A673 (cell line): ENCODE results near the gene PACRG. TPM values are rescaled to one million over a fixed set of nuclear protein-coding genes. Genes with fewer than 3 reads are reported as not detected.

Experiments
- BruUV-seq: library from RNA; stranded (reverse); fragments of 400-500 nt; replicated peaks from 2 replicates; lab custom pipeline; 2021; lab: Mats Ljungman, UMichigan
- CTCF ChIA-PET: fragments of 300-600 bp; sonication (Branson Sonifier 250); formaldehyde crosslinking; loops from one replicate; lab custom pipeline; 2022; ENCODE audit warnings: antibody characterized with exemption; lab: Charles Lee
- POLR2A ChIA-PET: fragments of 300-600 bp; sonication (Branson Sonifier 250); formaldehyde crosslinking; loops from one replicate; lab custom pipeline; 2022; ENCODE audit warnings: antibody characterized with exemption; ENCODE audit not compliant: low non-redundant PET; lab: Charles Lee
- DNase-seq: peaks from one replicate; pipeline ENCODE4 v3.0.0-alpha.2; 2015; ENCODE audit warnings: low spot score
- H3K27ac ChIP-seq: fragments of 200-600 bp; sonication (generic); 2 replicates; pipeline ENCODE4 v1.5.1; 2016; ENCODE audit warnings: mixed run types, low read depth, mild to moderate bottlenecking, mixed read lengths, antibody characterized with exemption, low read length; ENCODE audit not compliant: poor library complexity, severe bottlenecking
- H3K27me3 ChIP-seq: fragments of 200-600 bp; sonication (generic); replicated peaks from 2 replicates; pipeline ENCODE4 v1.6.1; 2017; ENCODE audit warnings: mixed run types, low read depth, mild to moderate bottlenecking, mixed read lengths, antibody characterized with exemption, low read length; ENCODE audit not compliant: insufficient read depth, poor library complexity
- H3K36me3 ChIP-seq: fragments of 200-600 bp; sonication (generic); 2 replicates; pipeline ENCODE4 v1.6.1; 2016; ENCODE audit warnings: mixed run types, mild to moderate bottlenecking, mixed read lengths, antibody characterized with exemption, low read length; ENCODE audit not compliant: insufficient read depth, poor library complexity, severe bottlenecking
- H3K4me1 ChIP-seq: fragments of 200-600 bp; sonication (generic); 2 replicates; pipeline ENCODE4 v1.6.1; 2017; ENCODE audit warnings: mixed run types, mild to moderate bottlenecking, mixed read lengths, antibody characterized with exemption, low read length; ENCODE audit not compliant: insufficient read depth, poor library complexity, severe bottlenecking
- H3K4me3 ChIP-seq: fragments of 200-600 bp; sonication (generic); 2 replicates; pipeline ENCODE4 v1.5.1; 2016; ENCODE audit warnings: low read depth, mixed run types, mild to moderate bottlenecking, mixed read lengths, low read length; ENCODE audit not compliant: poor library complexity, severe bottlenecking
- H3K9me3 ChIP-seq: fragments of 200-600 bp; sonication (generic); 2 replicates; pipeline ENCODE4 v1.6.1; 2016; ENCODE audit warnings: mixed run types, low read depth, mild to moderate bottlenecking, mixed read lengths, antibody characterized with exemption, low read length; ENCODE audit not compliant: poor library complexity, severe bottlenecking
- CTCF ChIP-seq: fragments of 300-800, 200-600 bp; sonication (generic); conservative IDR thresholded peaks from 2 replicates; pipeline ENCODE4 v1.5.1; 2017; ENCODE audit warnings: low read depth, mild to moderate bottlenecking, antibody characterized with exemption, low read length, moderate library complexity, mixed read lengths
- EZH2 ChIP-seq: fragments of 200-600 bp; sonication (generic); IDR thresholded peaks from 2 replicates; pipeline ENCODE4 v1.6.1; 2017; ENCODE audit warnings: borderline replicate concordance, low read depth, mild to moderate bottlenecking, mixed read lengths, antibody characterized with exemption, low read length; ENCODE audit not compliant: poor library complexity, severe bottlenecking
- intact Hi-C: fragments of 100-400 bp; cut with micrococcal nuclease; formaldehyde crosslinking; loops from one replicate; pipeline ENCODE4 v1.10.0; 2022; ENCODE audit not compliant: unreplicated experiment
- total RNA-seq: library from RNA; stranded (reverse); gene quantifications from 2 replicates; pipeline ENCODE4 v1.2.3, GENCODE V29; 2021

The PACRG gene
- total RNA-seq, 1 experiment from 2014 or later = not detected

GRCh38 chr6:162698440-162698839 lies 29.3 kb upstream of the PACRG start:
- intact Hi-C loops = no loop called here

GRCh38 chr6:162699961-162700360 lies 27.8 kb upstream of the PACRG start:
- no peaks in the 10 kb centered on the region for H3K9me3 ChIP-seq
- H3K27me3 ChIP-seq = no peaks in the 10 kb centered on the region
- POLR2A ChIA-PET = no interaction called here
- intact Hi-C loops = no loop called here
- no TSS peak for BruUV-seq
- no peaks in the 10 kb centered on the region for H3K4me1 ChIP-seq
- DNase-seq = no peak
- TF ChIP-seq CTCF (no peak), EZH2 (no peak)
- H3K36me3 ChIP-seq = no peaks in the 10 kb centered on the region
- H3K27ac ChIP-seq = no peak overlapping the region
- CTCF ChIA-PET = no interaction called here
- H3K4me3 ChIP-seq = no peak overlapping the region

More at GRCh38 chr6:162698440-162698839, 29.3 kb upstream of the PACRG start:
- no TSS peak for BruUV-seq
- TF ChIP-seq EZH2 (no peak), CTCF (no peak)
- ChIA-PET CTCF (no interaction called here), POLR2A (no interaction called here)
- no peak for DNase-seq
- Histone ChIP-seq H3K4me3 (no peak overlapping the region), H3K4me1 (no peaks in the 10 kb centered on the region), H3K9me3 (no peaks in the 10 kb centered on the region), H3K27me3 (no peaks in the 10 kb centered on the region), H3K27ac (no peak overlapping the region), H3K36me3 (no peaks in the 10 kb centered on the region)

GRCh38 chr6:162700966-162701365 lies 26.8 kb upstream of the PACRG start:
- H3K4me1 ChIP-seq = no peaks in the 10 kb centered on the region
- no peaks in the 10 kb centered on the region for H3K27me3 ChIP-seq
- H3K4me3 ChIP-seq = no peak overlapping the region
- POLR2A ChIA-PET = no interaction called here
- CTCF ChIA-PET = no interaction called here
- intact Hi-C loops = no loop called here
- H3K27ac ChIP-seq = no peak overlapping the region
- DNase-seq = no peak
- TF ChIP-seq EZH2 = no peak
- no TSS peak for BruUV-seq
- H3K36me3 ChIP-seq = no peaks in the 10 kb centered on the region
- no peaks in the 10 kb centered on the region for H3K9me3 ChIP-seq

GRCh38 chr6:162701551-162701950 lies 26.2 kb upstream of the PACRG start:
- Histone ChIP-seq H3K9me3 (no peaks in the 10 kb centered on the region), H3K27ac (no peak overlapping the region), H3K36me3 (no peaks in the 10 kb centered on the region), H3K27me3 (no peaks in the 10 kb centered on the region), H3K4me1 (no peaks in the 10 kb centered on the region), H3K4me3 (no peak overlapping the region)
- CTCF ChIA-PET = no interaction called here
- no TSS peak for BruUV-seq
- intact Hi-C loops = no loop called here
- TF ChIP-seq CTCF (no peak), EZH2 (no peak)
- POLR2A ChIA-PET = no interaction called here
- DNase-seq = no peak
